GM12878 (cell line): ENCODE data around the gene MBNL1. TPM values are rescaled to one million over a fixed set of nuclear protein-coding genes. Genes with fewer than 3 reads are reported as not detected.

Experiments used
- BACH1 ChIP-seq: fragments of 450-650 bp; IDR thresholded peaks from 2 replicates; pipeline ENCODE4 v1.6.1; 2017; ENCODE audit warnings: mild to moderate bottlenecking, borderline replicate concordance
- BCLAF1 ChIP-seq: fragments of 450-650 bp; IDR thresholded peaks from 2 replicates; pipeline ENCODE4 v1.6.1; 2017; ENCODE audit warnings: antibody characterized with exemption, mild to moderate bottlenecking, moderate library complexity
- BRCA1 ChIP-seq: IDR thresholded peaks from 2 replicates; pipeline ENCODE4 v1.6.1; 2011; ENCODE audit warnings: low read depth, low read length, improper control_type of control experiment
- CBX3 ChIP-seq: fragments of 200-600 bp; sonication (generic); IDR thresholded peaks from 2 replicates; pipeline ENCODE4 v1.6.1; 2016; ENCODE audit warnings: low read depth, borderline replicate concordance
- CREM ChIP-seq: IDR thresholded peaks from 2 replicates; pipeline ENCODE4 v1.6.1; 2014; ENCODE audit warnings: antibody characterized with exemption, low read depth
- CTCF ChIP-seq, 3 experiments: IDR thresholded peaks in 2 of 3; conservative IDR thresholded peaks in 1 of 3; 2 replicates each; pipeline ENCODE4 v1.5.1; 2011; ENCODE audit warnings: low read depth in 3 of 3, low read length in 3 of 3, mild to moderate bottlenecking in 3 of 3, control low read depth in 2 of 3, moderate library complexity in 2 of 3, inconsistent platforms in 1 of 3, mixed read lengths in 1 of 3; ENCODE audit not compliant: control insufficient read depth in 2 of 3, insufficient read depth in 1 of 3; ENCODE audit errors: extremely low read depth in 1 of 3
- FOS ChIP-seq: IDR thresholded peaks from 3 replicates; pipeline ENCODE4 v1.6.1; 2011; ENCODE audit warnings: borderline replicate concordance; ENCODE audit not compliant: insufficient read length; ENCODE audit errors: extremely low read depth
- GABPA ChIP-seq: IDR thresholded peaks from 2 replicates; pipeline ENCODE4 v1.6.1; 2014; ENCODE audit warnings: antibody characterized with exemption, low read depth, mild to moderate bottlenecking, inconsistent platforms
- IKZF1 ChIP-seq: fragments of 450-650 bp; conservative IDR thresholded peaks from 2 replicates; pipeline ENCODE4 v1.6.1; 2017; ENCODE audit warnings: antibody characterized with exemption, mild to moderate bottlenecking
- IRF4 ChIP-seq: IDR thresholded peaks from 2 replicates; pipeline ENCODE4 v1.6.1; 2011; ENCODE audit warnings: low read depth, low read length
- JUND ChIP-seq: IDR thresholded peaks from 2 replicates; pipeline ENCODE4 v1.6.1; 2012; ENCODE audit warnings: low read depth, mild to moderate bottlenecking, low read length, improper control_type of control experiment, moderate library complexity
- MLLT1 ChIP-seq: fragments of 450-650 bp; IDR thresholded peaks from 2 replicates; pipeline ENCODE4 v1.6.1; 2016; ENCODE audit warnings: mild to moderate bottlenecking
- MYC ChIP-seq: IDR thresholded peaks from 2 replicates; pipeline ENCODE4 v1.6.1; 2011; ENCODE audit warnings: mild to moderate bottlenecking, low read length, moderate library complexity, inconsistent platforms; ENCODE audit not compliant: insufficient read depth, insufficient replicate concordance, insufficient read length, severe bottlenecking
- NFIC ChIP-seq: IDR thresholded peaks from 2 replicates; pipeline ENCODE4 v1.6.1; 2012; ENCODE audit warnings: low read depth, mild to moderate bottlenecking, inconsistent platforms, low read length, moderate library complexity
- NFXL1 ChIP-seq: fragments of 450-650 bp; IDR thresholded peaks from 2 replicates; pipeline ENCODE4 v1.6.1; 2017; ENCODE audit warnings: antibody characterized with exemption, mild to moderate bottlenecking, borderline replicate concordance
- NRF1 ChIP-seq: conservative IDR thresholded peaks from 2 replicates; pipeline ENCODE4 v1.6.1; 2011; ENCODE audit warnings: mild to moderate bottlenecking, low read depth, low read length, improper control_type of control experiment
- PML ChIP-seq: IDR thresholded peaks from 2 replicates; pipeline ENCODE4 v1.6.1; 2012; ENCODE audit warnings: low read length, inconsistent platforms
- POLR2AphosphoS5 ChIP-seq: IDR thresholded peaks from 2 replicates; pipeline ENCODE4 v1.6.1; 2011; ENCODE audit warnings: mild to moderate bottlenecking, low read length, inconsistent platforms
- TARDBP ChIP-seq: IDR thresholded peaks from 2 replicates; pipeline ENCODE4 v1.6.1; 2016; ENCODE audit warnings: borderline replicate concordance
- TCF3 ChIP-seq: IDR thresholded peaks from 2 replicates; pipeline ENCODE4 v1.6.1; 2012; ENCODE audit warnings: low read depth, mild to moderate bottlenecking, low read length, borderline replicate concordance; ENCODE audit not compliant: insufficient read depth
- YBX1 ChIP-seq: fragments of 450-650 bp; IDR thresholded peaks from 2 replicates; pipeline ENCODE4 v1.6.1; 2016; ENCODE audit warnings: antibody characterized with exemption
- ZNF207 ChIP-seq: fragments of 450-650 bp; IDR thresholded peaks from 2 replicates; pipeline ENCODE4 v1.6.1; 2014; ENCODE audit warnings: antibody characterized with exemption, mild to moderate bottlenecking, borderline replicate concordance
- ZNF24 ChIP-seq: fragments of 450-650 bp; IDR thresholded peaks from 2 replicates; pipeline ENCODE4 v1.6.1; 2017; ENCODE audit warnings: antibody characterized with exemption, mild to moderate bottlenecking
- ZZZ3 ChIP-seq: IDR thresholded peaks from 2 replicates; pipeline ENCODE4 v1.6.1; 2011; ENCODE audit warnings: low read depth; ENCODE audit not compliant: control insufficient read depth, insufficient read length
- polyA plus RNA-seq, 11 experiments: library from polyadenylated mRNA; depleted of rRNA in 4 of 11; unstranded in 6 of 11; stranded (reverse) in 5 of 11; fragments of >200 nt; fragmentation: Nextera tagmentation in 4 of 11; fragmentation: Illumina TruSeq in 1 of 11; extraction: Ambion mirVana in 4 of 11; extraction: Trizol in 1 of 11; gene quantifications; 1 replicate in 1 of 11; 2 replicates in 10 of 11; pipeline versions ENCODE4 v1.2.1 to v1.2.3, GENCODE V29; 2011 to 2016; ENCODE audit warnings: inconsistent platforms in 2 of 11, missing spikeins in 2 of 11, low read depth in 1 of 11
- total RNA-seq, 4 experiments: library from RNA; depleted of rRNA in 3 of 4; stranded (reverse); fragments of >200 nt in 3 of 4; fragmentation: Illumina TruSeq in 1 of 4; extraction: Trizol in 1 of 4; gene quantifications; 2 replicates each; pipeline versions ENCODE4 v1.2.1 to v1.2.3, GENCODE V29; 2013 to 2021

MBNL1 gene
- total and polyA plus RNA-seq, 10 of the 15 experiments (the other 5 are each of a cell fraction or from before 2014, with no cell fraction given): 59.6 to 337 (median 143) TPM

GRCh38 chr3:152257563-152258035 lies 11.1 kb upstream of the MBNL1 start (continued):
- TF ChIP-seq CBX3 (no peak), POLR2AphosphoS5 (no peak), ZNF24 (peak; percentile 52), JUND (no peak), PML (0 out of 2 replicates have a peak, but pooled peaks have one; percentile 41), NRF1 (no peak), BRCA1 (no peak), BACH1 (no peak), CREM (no peak; the same call in 1 of the 2 replicates), YBX1 (no peak), FOS (no peak), IKZF1 (peak; percentile 69), MLLT1 (no peak), TARDBP (no peak), ZZZ3 (no peak), ZNF207 (no peak), IRF4 (no peak), BCLAF1 (no peak), CTCF (IDR thresholded peaks at IDR 0.05 in 2 of 3, conservative IDR thresholded peaks at IDR 0.05 in 1 of 3; ENCODE audit: control insufficient read depth in 2 of 3, extremely low read depth in 1 of 3, insufficient read depth in 1 of 3, low read depth in 3 of 3, low read length in 3 of 3) (no peak), MYC (no peak), GABPA (peak; percentile 74), NFXL1 (no peak), NFIC (peak; percentile 93), TCF3 (no peak)
